WTC11 (cell line): ENCODE measurements around the gene TIMM10. TPM values are rescaled to one million over a fixed set of nuclear protein-coding genes. Genes with fewer than 3 reads are reported as not detected.

Experiments used
- ATAC-seq: fragments of 200-7000 bp; cut with Tn5 transposase; 2 replicates; pipeline ENCODE4 v1.10.0; 2021; ENCODE audit warnings: mild to moderate bottlenecking, moderate library complexity
- CTCF ChIA-PET: fragments of 300-600 bp; sonication (Branson Sonifier 250); formaldehyde crosslinking; loops from one replicate; lab custom pipeline; 2021; ENCODE audit warnings: antibody characterized with exemption; lab: Charles Lee
- POLR2A ChIA-PET: fragments of 350-600 bp; sonication (Branson Sonifier 250); formaldehyde crosslinking; loops from one replicate; lab custom pipeline; 2021; ENCODE audit warnings: antibody characterized with exemption; lab: Charles Lee
- DNase-seq: peaks from one replicate; pipeline ENCODE4 v3.0.0; 2021; ENCODE audit warnings: low spot score
- H3K27ac Mint-ChIP-seq: 2 replicates; pipeline ENCODE4 v1.8.0; 2021; ENCODE audit warnings: mixed read lengths
- H3K27me3 Mint-ChIP-seq: 2 replicates; pipeline ENCODE4 v1.8.0; 2021; ENCODE audit warnings: low read depth, mild to moderate bottlenecking, moderate library complexity, mixed read lengths
- H3K36me3 Mint-ChIP-seq: 2 replicates; pipeline ENCODE4 v1.8.0; 2021; ENCODE audit warnings: mixed read lengths
- H3K4me1 Mint-ChIP-seq: 2 replicates; pipeline ENCODE4 v1.8.0; 2022; ENCODE audit warnings: mixed read lengths
- H3K4me3 Mint-ChIP-seq: 2 replicates; pipeline ENCODE4 v1.8.0; 2021; ENCODE audit warnings: mild to moderate bottlenecking, moderate library complexity, mixed read lengths
- H3K9me3 Mint-ChIP-seq: 2 replicates; pipeline ENCODE4 v1.8.0; 2021; ENCODE audit warnings: mixed read lengths
- ATF1 ChIP-seq: sonication (generic); formaldehyde crosslinking; IDR thresholded peaks from 2 replicates; pipeline ENCODE4 v1.8.1; 2023; ENCODE audit warnings: mild to moderate bottlenecking, moderate library complexity, missing genetic modification reagents
- CREB1 ChIP-seq: sonication (generic); formaldehyde crosslinking; IDR thresholded peaks from 2 replicates; pipeline ENCODE4 v1.8.0; 2023; ENCODE audit warnings: mild to moderate bottlenecking, missing genetic modification reagents
- E2F1 ChIP-seq: sonication (generic); formaldehyde crosslinking; IDR thresholded peaks from 2 replicates; pipeline ENCODE4 v1.8.0; 2022; ENCODE audit warnings: mild to moderate bottlenecking, missing genetic modification reagents
- ERG ChIP-seq: fragments of 250-450 bp; sonication (Bioruptor Pico); IDR thresholded peaks from 2 replicates; pipeline ENCODE4 v1.8.0; 2021; ENCODE audit warnings: mild to moderate bottlenecking
- FOXK1 ChIP-seq: sonication (generic); formaldehyde crosslinking; IDR thresholded peaks from 2 replicates; pipeline ENCODE4 v1.8.0; 2022; ENCODE audit warnings: mild to moderate bottlenecking, moderate library complexity, missing genetic modification reagents
- GABPB1 ChIP-seq: sonication (generic); formaldehyde crosslinking; IDR thresholded peaks from 2 replicates; pipeline ENCODE4 v1.8.1; 2023; ENCODE audit warnings: mild to moderate bottlenecking, missing genetic modification reagents
- HMGA2 ChIP-seq: fragments of 250-450 bp; sonication (Bioruptor Pico); IDR thresholded peaks from 2 replicates; pipeline ENCODE4 v1.4.0; 2021; ENCODE audit warnings: mild to moderate bottlenecking, moderate library complexity
- NFE2L1 ChIP-seq: sonication (generic); formaldehyde crosslinking; IDR thresholded peaks from 2 replicates; pipeline ENCODE4 v1.8.1; 2023; ENCODE audit warnings: missing genetic modification reagents
- NR2C2 ChIP-seq: sonication (generic); formaldehyde crosslinking; IDR thresholded peaks from 2 replicates; pipeline ENCODE4 v1.8.0; 2022; ENCODE audit warnings: mild to moderate bottlenecking, missing genetic modification reagents
- SMAD4 ChIP-seq: sonication (generic); formaldehyde crosslinking; IDR thresholded peaks from 2 replicates; pipeline ENCODE4 v1.8.0; 2022; ENCODE audit warnings: mild to moderate bottlenecking, missing genetic modification reagents
- ZNF232 ChIP-seq: sonication (generic); formaldehyde crosslinking; IDR thresholded peaks from 2 replicates; pipeline ENCODE4 v1.8.0; 2022; ENCODE audit warnings: mild to moderate bottlenecking, missing genetic modification reagents
- ZNF263 ChIP-seq: sonication (generic); formaldehyde crosslinking; IDR thresholded peaks from 2 replicates; pipeline ENCODE4 v1.8.1; 2022; ENCODE audit warnings: low read depth, mild to moderate bottlenecking, moderate library complexity, missing genetic modification reagents
- ZNF425 ChIP-seq: fragments of 250-450 bp; sonication (Bioruptor Pico); conservative IDR thresholded peaks from 2 replicates; pipeline ENCODE4 v1.9.0; 2021; ENCODE audit warnings: mild to moderate bottlenecking
- total RNA-seq: library from RNA; stranded (reverse); gene quantifications from 3 replicates; pipeline ENCODE4 v1.2.3, GENCODE V29; 2021
- TF ChIP-seq, protein P1 (sequence below): sonication (generic); formaldehyde crosslinking; IDR thresholded peaks from 2 replicates; pipeline ENCODE4 v1.8.0; 2022; ENCODE audit warnings: missing genetic modification reagents
- TF ChIP-seq, protein P2 (sequence below): fragments of 250-450 bp; sonication (Bioruptor Pico); IDR thresholded peaks from 2 replicates; pipeline ENCODE4 v1.9.0; 2021; ENCODE audit warnings: mild to moderate bottlenecking, borderline replicate concordance
- TF ChIP-seq, protein P3 (sequence below): sonication (generic); formaldehyde crosslinking; IDR thresholded peaks from 2 replicates; pipeline ENCODE4 v1.8.1; 2023; ENCODE audit warnings: mild to moderate bottlenecking, missing genetic modification reagents, moderate library complexity
- TF ChIP-seq, protein P4 (sequence below): sonication (generic); formaldehyde crosslinking; IDR thresholded peaks from 2 replicates; pipeline ENCODE4 v1.8.1; 2022; ENCODE audit warnings: low read depth, mild to moderate bottlenecking, moderate library complexity, missing genetic modification reagents, borderline replicate concordance
- TF ChIP-seq, protein P5 (sequence below): sonication (generic); formaldehyde crosslinking; IDR thresholded peaks from 2 replicates; pipeline ENCODE4 v1.8.0; 2023; ENCODE audit warnings: missing genetic modification reagents, mild to moderate bottlenecking, borderline replicate concordance

TIMM10 gene
- total RNA-seq, 1 experiment from 2014 or later: 92.8 TPM

- ChIA-PET POLR2A (interaction anchor here (1.1 kb wide), 1 partner anchor 47 kb away, joined by 3 read pairs; the partner anchor contains the start of gene SLC43A1), CTCF (interaction anchor here (0.7 to 3.1 kb wide), 9 partner anchors 15 to 105 kb away, joined by 3 to 13 read pairs (median 4); no protein-coding TSS in a partner anchor)
- H3K27me3 Mint-ChIP-seq: peaks cover 4% of the 10 kb centered on the region; the same call in 1 of the 2 replicates
- ATAC-seq (peak; percentile 76), DNase-seq (no peak)
- H3K4me1 Mint-ChIP-seq: peaks cover 22% of the 10 kb centered on the region
- H3K4me3 Mint-ChIP-seq: no peak overlapping the region
- H3K9me3 Mint-ChIP-seq: no peaks in the 10 kb centered on the region
- peaks cover 5% of the 10 kb centered on the region for H3K36me3 Mint-ChIP-seq
- H3K27ac Mint-ChIP-seq: peak overlapping the region; percentile 24; the same call in 1 of the 2 replicates
- TF ChIP-seq, protein P1, sequence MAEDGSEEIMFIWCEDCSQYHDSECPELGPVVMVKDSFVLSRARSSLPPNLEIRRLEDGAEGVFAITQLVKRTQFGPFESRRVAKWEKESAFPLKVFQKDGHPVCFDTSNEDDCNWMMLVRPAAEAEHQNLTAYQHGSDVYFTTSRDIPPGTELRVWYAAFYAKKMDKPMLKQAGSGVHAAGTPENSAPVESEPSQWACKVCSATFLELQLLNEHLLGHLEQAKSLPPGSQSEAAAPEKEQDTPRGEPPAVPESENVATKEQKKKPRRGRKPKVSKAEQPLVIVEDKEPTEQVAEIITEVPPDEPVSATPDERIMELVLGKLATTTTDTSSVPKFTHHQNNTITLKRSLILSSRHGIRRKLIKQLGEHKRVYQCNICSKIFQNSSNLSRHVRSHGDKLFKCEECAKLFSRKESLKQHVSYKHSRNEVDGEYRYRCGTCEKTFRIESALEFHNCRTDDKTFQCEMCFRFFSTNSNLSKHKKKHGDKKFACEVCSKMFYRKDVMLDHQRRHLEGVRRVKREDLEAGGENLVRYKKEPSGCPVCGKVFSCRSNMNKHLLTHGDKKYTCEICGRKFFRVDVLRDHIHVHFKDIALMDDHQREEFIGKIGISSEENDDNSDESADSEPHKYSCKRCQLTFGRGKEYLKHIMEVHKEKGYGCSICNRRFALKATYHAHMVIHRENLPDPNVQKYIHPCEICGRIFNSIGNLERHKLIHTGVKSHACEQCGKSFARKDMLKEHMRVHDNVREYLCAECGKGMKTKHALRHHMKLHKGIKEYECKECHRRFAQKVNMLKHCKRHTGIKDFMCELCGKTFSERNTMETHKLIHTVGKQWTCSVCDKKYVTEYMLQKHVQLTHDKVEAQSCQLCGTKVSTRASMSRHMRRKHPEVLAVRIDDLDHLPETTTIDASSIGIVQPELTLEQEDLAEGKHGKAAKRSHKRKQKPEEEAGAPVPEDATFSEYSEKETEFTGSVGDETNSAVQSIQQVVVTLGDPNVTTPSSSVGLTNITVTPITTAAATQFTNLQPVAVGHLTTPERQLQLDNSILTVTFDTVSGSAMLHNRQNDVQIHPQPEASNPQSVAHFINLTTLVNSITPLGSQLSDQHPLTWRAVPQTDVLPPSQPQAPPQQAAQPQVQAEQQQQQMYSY: no peak
- TF ChIP-seq NFE2L1 (CRISPR knock-in tag) (no peak), ERG (CRISPR knock-in tag) (no peak), ZNF425 (CRISPR knock-in tag) (no peak), FOXK1 (CRISPR knock-in tag) (no peak), NR2C2 (CRISPR knock-in tag) (no peak), SMAD4 (CRISPR knock-in tag) (no peak), ATF1 (CRISPR knock-in tag) (no peak), E2F1 (CRISPR knock-in tag) (no peak), ZNF232 (CRISPR knock-in tag) (no peak), CREB1 (CRISPR knock-in tag) (no peak), ZNF263 (CRISPR knock-in tag) (no peak), HMGA2 (no peak), GABPB1 (CRISPR knock-in tag) (no peak)
- TF ChIP-seq, protein P2, sequence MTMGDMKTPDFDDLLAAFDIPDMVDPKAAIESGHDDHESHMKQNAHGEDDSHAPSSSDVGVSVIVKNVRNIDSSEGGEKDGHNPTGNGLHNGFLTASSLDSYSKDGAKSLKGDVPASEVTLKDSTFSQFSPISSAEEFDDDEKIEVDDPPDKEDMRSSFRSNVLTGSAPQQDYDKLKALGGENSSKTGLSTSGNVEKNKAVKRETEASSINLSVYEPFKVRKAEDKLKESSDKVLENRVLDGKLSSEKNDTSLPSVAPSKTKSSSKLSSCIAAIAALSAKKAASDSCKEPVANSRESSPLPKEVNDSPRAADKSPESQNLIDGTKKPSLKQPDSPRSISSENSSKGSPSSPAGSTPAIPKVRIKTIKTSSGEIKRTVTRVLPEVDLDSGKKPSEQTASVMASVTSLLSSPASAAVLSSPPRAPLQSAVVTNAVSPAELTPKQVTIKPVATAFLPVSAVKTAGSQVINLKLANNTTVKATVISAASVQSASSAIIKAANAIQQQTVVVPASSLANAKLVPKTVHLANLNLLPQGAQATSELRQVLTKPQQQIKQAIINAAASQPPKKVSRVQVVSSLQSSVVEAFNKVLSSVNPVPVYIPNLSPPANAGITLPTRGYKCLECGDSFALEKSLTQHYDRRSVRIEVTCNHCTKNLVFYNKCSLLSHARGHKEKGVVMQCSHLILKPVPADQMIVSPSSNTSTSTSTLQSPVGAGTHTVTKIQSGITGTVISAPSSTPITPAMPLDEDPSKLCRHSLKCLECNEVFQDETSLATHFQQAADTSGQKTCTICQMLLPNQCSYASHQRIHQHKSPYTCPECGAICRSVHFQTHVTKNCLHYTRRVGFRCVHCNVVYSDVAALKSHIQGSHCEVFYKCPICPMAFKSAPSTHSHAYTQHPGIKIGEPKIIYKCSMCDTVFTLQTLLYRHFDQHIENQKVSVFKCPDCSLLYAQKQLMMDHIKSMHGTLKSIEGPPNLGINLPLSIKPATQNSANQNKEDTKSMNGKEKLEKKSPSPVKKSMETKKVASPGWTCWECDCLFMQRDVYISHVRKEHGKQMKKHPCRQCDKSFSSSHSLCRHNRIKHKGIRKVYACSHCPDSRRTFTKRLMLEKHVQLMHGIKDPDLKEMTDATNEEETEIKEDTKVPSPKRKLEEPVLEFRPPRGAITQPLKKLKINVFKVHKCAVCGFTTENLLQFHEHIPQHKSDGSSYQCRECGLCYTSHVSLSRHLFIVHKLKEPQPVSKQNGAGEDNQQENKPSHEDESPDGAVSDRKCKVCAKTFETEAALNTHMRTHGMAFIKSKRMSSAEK (CRISPR knock-in tag): no peak
- TF ChIP-seq, protein P3, sequence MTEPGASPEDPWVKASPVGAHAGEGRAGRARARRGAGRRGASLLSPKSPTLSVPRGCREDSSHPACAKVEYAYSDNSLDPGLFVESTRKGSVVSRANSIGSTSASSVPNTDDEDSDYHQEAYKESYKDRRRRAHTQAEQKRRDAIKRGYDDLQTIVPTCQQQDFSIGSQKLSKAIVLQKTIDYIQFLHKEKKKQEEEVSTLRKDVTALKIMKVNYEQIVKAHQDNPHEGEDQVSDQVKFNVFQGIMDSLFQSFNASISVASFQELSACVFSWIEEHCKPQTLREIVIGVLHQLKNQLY: no peak
- TF ChIP-seq, protein P4, sequence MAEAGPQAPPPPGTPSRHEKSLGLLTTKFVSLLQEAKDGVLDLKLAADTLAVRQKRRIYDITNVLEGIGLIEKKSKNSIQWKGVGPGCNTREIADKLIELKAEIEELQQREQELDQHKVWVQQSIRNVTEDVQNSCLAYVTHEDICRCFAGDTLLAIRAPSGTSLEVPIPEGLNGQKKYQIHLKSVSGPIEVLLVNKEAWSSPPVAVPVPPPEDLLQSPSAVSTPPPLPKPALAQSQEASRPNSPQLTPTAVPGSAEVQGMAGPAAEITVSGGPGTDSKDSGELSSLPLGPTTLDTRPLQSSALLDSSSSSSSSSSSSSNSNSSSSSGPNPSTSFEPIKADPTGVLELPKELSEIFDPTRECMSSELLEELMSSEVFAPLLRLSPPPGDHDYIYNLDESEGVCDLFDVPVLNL (CRISPR knock-in tag): no peak
- TF ChIP-seq, protein P5, sequence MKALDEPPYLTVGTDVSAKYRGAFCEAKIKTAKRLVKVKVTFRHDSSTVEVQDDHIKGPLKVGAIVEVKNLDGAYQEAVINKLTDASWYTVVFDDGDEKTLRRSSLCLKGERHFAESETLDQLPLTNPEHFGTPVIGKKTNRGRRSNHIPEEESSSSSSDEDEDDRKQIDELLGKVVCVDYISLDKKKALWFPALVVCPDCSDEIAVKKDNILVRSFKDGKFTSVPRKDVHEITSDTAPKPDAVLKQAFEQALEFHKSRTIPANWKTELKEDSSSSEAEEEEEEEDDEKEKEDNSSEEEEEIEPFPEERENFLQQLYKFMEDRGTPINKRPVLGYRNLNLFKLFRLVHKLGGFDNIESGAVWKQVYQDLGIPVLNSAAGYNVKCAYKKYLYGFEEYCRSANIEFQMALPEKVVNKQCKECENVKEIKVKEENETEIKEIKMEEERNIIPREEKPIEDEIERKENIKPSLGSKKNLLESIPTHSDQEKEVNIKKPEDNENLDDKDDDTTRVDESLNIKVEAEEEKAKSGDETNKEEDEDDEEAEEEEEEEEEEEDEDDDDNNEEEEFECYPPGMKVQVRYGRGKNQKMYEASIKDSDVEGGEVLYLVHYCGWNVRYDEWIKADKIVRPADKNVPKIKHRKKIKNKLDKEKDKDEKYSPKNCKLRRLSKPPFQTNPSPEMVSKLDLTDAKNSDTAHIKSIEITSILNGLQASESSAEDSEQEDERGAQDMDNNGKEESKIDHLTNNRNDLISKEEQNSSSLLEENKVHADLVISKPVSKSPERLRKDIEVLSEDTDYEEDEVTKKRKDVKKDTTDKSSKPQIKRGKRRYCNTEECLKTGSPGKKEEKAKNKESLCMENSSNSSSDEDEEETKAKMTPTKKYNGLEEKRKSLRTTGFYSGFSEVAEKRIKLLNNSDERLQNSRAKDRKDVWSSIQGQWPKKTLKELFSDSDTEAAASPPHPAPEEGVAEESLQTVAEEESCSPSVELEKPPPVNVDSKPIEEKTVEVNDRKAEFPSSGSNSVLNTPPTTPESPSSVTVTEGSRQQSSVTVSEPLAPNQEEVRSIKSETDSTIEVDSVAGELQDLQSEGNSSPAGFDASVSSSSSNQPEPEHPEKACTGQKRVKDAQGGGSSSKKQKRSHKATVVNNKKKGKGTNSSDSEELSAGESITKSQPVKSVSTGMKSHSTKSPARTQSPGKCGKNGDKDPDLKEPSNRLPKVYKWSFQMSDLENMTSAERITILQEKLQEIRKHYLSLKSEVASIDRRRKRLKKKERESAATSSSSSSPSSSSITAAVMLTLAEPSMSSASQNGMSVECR (CRISPR knock-in tag): no peak
Measured at GRCh38 chr11:57562596-57562995, 32.0 kb upstream of the TIMM10 start.
